ENCODE measurements around the gene SEC24B. TPM values are rescaled to one million over a fixed set of nuclear protein-coding genes. Genes with fewer than 3 reads are reported as not detected.

SEC24B gene
- total and polyA plus RNA-seq, 2 experiments from 2014 or later = 9.4 to 32.8 TPM

- no peak overlapping the region for H3K4me3 Mint-ChIP-seq
- no peaks in the 10 kb centered on the region for H3K4me1 Mint-ChIP-seq
- ATAC-seq = peak; percentile 74
These were observed 140.8 kb downstream of the SEC24B start for GRCh38 chr4:109574443-109574850.

More at GRCh38 chr4:109574443-109574850, 140.8 kb downstream of the SEC24B start:
- Histone ChIP-seq H4K20me1 (replicated peaks; ENCODE audit: insufficient read depth) (0 out of 2 replicates have a peak, but pooled peaks cover 2% of the 10 kb centered on the region), H3K27ac (ENCODE audit: low read depth) (no peak overlapping the region), H3K79me2 (replicated peaks; ENCODE audit: insufficient read depth) (peaks cover 19% of the 10 kb centered on the region), H3K9me2 (ENCODE audit: insufficient read depth) (no peaks in the 10 kb centered on the region), H3K4me2 (no peak overlapping the region), H2AFZ (no peak overlapping the region), H3K4me1 (ENCODE audit: insufficient read depth) (no peaks in the 10 kb centered on the region), H3K4me3 (no peak overlapping the region), H3K36me3 (ENCODE audit: insufficient read depth) (no peaks in the 10 kb centered on the region), H3K27me3 (ENCODE audit: insufficient read depth) (no peaks in the 10 kb centered on the region), H3F3A (replicated peaks; ENCODE audit: low read depth) (no peaks in the 10 kb centered on the region)
- 0 out of 3 replicates have a peak, but pooled peaks cover 2% of the 10 kb centered on the region for H3K36me3 Mint-ChIP-seq (ENCODE audit: low read depth)
- H3K27me3 Mint-ChIP-seq (ENCODE audit: insufficient read depth, low read depth, poor library complexity) = no peaks in the 10 kb centered on the region
- no peaks in the 10 kb centered on the region; the same call in 2 of the 3 replicates for H3K9me3 Mint-ChIP-seq
- TF ChIP-seq, protein P1, sequence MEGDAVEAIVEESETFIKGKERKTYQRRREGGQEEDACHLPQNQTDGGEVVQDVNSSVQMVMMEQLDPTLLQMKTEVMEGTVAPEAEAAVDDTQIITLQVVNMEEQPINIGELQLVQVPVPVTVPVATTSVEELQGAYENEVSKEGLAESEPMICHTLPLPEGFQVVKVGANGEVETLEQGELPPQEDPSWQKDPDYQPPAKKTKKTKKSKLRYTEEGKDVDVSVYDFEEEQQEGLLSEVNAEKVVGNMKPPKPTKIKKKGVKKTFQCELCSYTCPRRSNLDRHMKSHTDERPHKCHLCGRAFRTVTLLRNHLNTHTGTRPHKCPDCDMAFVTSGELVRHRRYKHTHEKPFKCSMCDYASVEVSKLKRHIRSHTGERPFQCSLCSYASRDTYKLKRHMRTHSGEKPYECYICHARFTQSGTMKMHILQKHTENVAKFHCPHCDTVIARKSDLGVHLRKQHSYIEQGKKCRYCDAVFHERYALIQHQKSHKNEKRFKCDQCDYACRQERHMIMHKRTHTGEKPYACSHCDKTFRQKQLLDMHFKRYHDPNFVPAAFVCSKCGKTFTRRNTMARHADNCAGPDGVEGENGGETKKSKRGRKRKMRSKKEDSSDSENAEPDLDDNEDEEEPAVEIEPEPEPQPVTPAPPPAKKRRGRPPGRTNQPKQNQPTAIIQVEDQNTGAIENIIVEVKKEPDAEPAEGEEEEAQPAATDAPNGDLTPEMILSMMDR (conservative IDR thresholded peaks at IDR 0.05; ENCODE audit: low read depth in 2 of 2) = peak; percentile 42 to 49
- TF ChIP-seq REST (IDR thresholded peaks at IDR 0.05; ENCODE audit: unreplicated experiment) = no peak
- no peak overlapping the region for H3K27ac Mint-ChIP-seq
- DNase-seq (ENCODE audit: low spot score) = peak; percentile 28

All from GM23338 (cell line).